Measurements from ENCODE around the gene REXO1. TPM values are rescaled to one million over a fixed set of nuclear protein-coding genes. Genes with fewer than 3 reads are reported as not detected.
"Not testable (repeated sequence)": the region's sequence is repeated elsewhere in the genome, so short reads cannot be mapped to it uniquely, and the experiment has no call there.

The REXO1 gene
- total and polyA plus RNA-seq, 2 of the 8 experiments (the other 6 are each of a cell fraction or from before 2014, with no cell fraction given): 42.4 to 44.3 TPM

- not testable (repeated sequence) for H2AFZ ChIP-seq (ENCODE audit: low read length); H3K9me3 ChIP-seq (ENCODE audit: insufficient read depth in 2 of 2, low read depth in 1 of 2, low read length in 1 of 2); H3K23me2 ChIP-seq (ENCODE audit: low read depth, low read length); FAIRE-seq; H3K4ac ChIP-seq (replicated peaks; ENCODE audit: insufficient read length, low read depth, low read length); H4K5ac ChIP-seq (ENCODE audit: insufficient read length, low read depth, low read length); H3K14ac ChIP-seq (ENCODE audit: insufficient read length); H3K27ac ChIP-seq (ENCODE audit: low read depth, low read length); H2BK5ac ChIP-seq (ENCODE audit: low read depth, low read length); H2BK20ac ChIP-seq (ENCODE audit: low read length); H3K18ac ChIP-seq (ENCODE audit: extremely low read depth, low read length); H4K91ac ChIP-seq (replicated peaks; ENCODE audit: insufficient read length, low read length); H2BK120ac ChIP-seq (replicated peaks; ENCODE audit: low read depth, low read length); H3K36me3 ChIP-seq (ENCODE audit: control insufficient read depth in 2 of 4, insufficient read depth in 4 of 4, low read length in 3 of 4); H3K23ac ChIP-seq (ENCODE audit: insufficient read length); H3K27me3 ChIP-seq (replicated peaks in 1 of 4; ENCODE audit: control insufficient read depth in 3 of 4, extremely low read depth in 1 of 4, insufficient read depth in 3 of 4, low read length in 3 of 4)
- peak within 1 kb of the TSS; percentile 81 to 85 for H3K4me2 ChIP-seq (ENCODE audit: insufficient read depth in 1 of 2, low read depth in 2 of 2, low read length in 2 of 2)
- peak within 1 kb of the TSS; percentile 69 to 81 (median 76) for H3K4me3 ChIP-seq (ENCODE audit: extremely low read depth in 1 of 4, insufficient read depth in 2 of 4, low read depth in 3 of 4, low read length in 4 of 4)
- H3K9ac ChIP-seq (replicated peaks in 1 of 4; ENCODE audit: extremely low read depth in 1 of 4, low read depth in 3 of 4, low read length in 3 of 4): peak within 1 kb of the TSS; percentile 67 to 74 (median 70); a peak in 6 of 7 replicates
- peaks cover 7 to 29% of the 10 kb centered on the region in 2 experiments; a peak in 3 of 4 replicates for H3K79me2 ChIP-seq (ENCODE audit: control insufficient read depth in 1 of 2, insufficient read depth in 2 of 2, low read length in 2 of 2)
- H2BK12ac ChIP-seq (ENCODE audit: low read depth, low read length): 0 out of 2 replicates have a peak within 1 kb of the TSS, but pooled peaks have one; percentile 27
- H2BK15ac ChIP-seq (ENCODE audit: low read length): peak within 1 kb of the TSS; percentile 72; the same call in 1 of the 2 replicates
- peaks cover 3 to 14% (median 9%) of the 10 kb centered on the region in 4 experiments; a peak in 6 of 7 replicates for H3K4me1 ChIP-seq (replicated peaks in 1 of 4; ENCODE audit: control insufficient read depth in 3 of 4, insufficient read depth in 4 of 4, low read length in 3 of 4)
- H4K8ac ChIP-seq (ENCODE audit: extremely low read depth, insufficient read depth, low read length): peak within 1 kb of the TSS; percentile 68; the same call in 1 of the 2 replicates
- 0 out of 2 replicates have a peak within 1 kb of the TSS, but pooled peaks have one; percentile 82 for H2AK5ac ChIP-seq (ENCODE audit: low read depth, low read length)
- POLR2A ChIA-PET (ENCODE audit: partially characterized antibody): interaction anchor here (0.7 to 2.1 kb wide), 9 partner anchors 10 to 266 kb away, joined by 3 to 9 read pairs (median 4); partner anchors contain the start of gene AP3D1
- peaks cover 18% of the 10 kb centered on the region for H3K79me1 ChIP-seq (ENCODE audit: low read depth, low read length)
- peaks cover 13 to 20% of the 10 kb centered on the region in 2 experiments for H4K20me1 ChIP-seq (replicated peaks in 1 of 2; ENCODE audit: control insufficient read depth in 1 of 2, insufficient read depth in 2 of 2, low read length in 2 of 2)
- WGBS, 2 experiments (ENCODE audit: extremely low coverage in 1 of 2, insufficient coverage in 1 of 2, insufficient read length in 1 of 2, insufficient replicate concordance in 2 of 2, low coverage in 1 of 2, low lambda C conversion rate in 2 of 2, missing lambda C conversion rate in 1 of 2): 31% methylated on average over 34 of the region's 46 CpGs; no CpG with 5 or more reads in 1 of the 2 experiments
- CTCF ChIA-PET (ENCODE audit: partially characterized antibody): interaction anchor here (0.7 to 1.9 kb wide), 4 partner anchors 9 to 61 kb away, joined by 3 to 5 read pairs (median 4); no protein-coding TSS in a partner anchor
- TF ChIP-seq CREB1 (IDR thresholded peaks at IDR 0.05): peak; percentile 91
- TF ChIP-seq GABPA (IDR thresholded peaks at IDR 0.05; ENCODE audit: borderline replicate concordance, insufficient read depth, low read length): peak; percentile 87; the same call in 1 of the 2 replicates
- peak within 1 kb of the TSS; percentile 46 for H3K56ac ChIP-seq (replicated peaks; ENCODE audit: insufficient read length, low read depth, low read length)
- peak; percentile 78 to 100 for DNase-seq (ENCODE audit: low read depth in 1 of 2, low spot score in 2 of 2)
Measured at GRCh38 chr19:1885398-1886119, 37.3 kb upstream of the REXO1 start, which contains the start of gene ABHD17A. Gene ABHD17A (minus strand): TSS chr19:1885496. CDS start chr19:1881566, 3,930 bp downstream.

Data from H1 (cell line).